PFSK-1 (cell line): ENCODE measurements around the gene SRRT.

Source experiments
- POLR2AphosphoS5 ChIP-seq: IDR thresholded peaks from 2 replicates; pipeline ENCODE4 v1.6.1; 2012; ENCODE audit warnings: low read depth, mild to moderate bottlenecking, control low read depth, low read length, moderate library complexity
- REST ChIP-seq, 2 experiments: IDR thresholded peaks; 2 replicates each; pipeline versions ENCODE4 v1.6.1 to v1.8.0; 2011 to 2012; ENCODE audit warnings: low read depth in 2 of 2, low read length in 2 of 2, control low read depth in 1 of 2, inconsistent platforms in 1 of 2, mild to moderate bottlenecking in 1 of 2, moderate library complexity in 1 of 2; ENCODE audit not compliant: insufficient read depth in 1 of 2
- SIN3A ChIP-seq: IDR thresholded peaks from 2 replicates; pipeline ENCODE4 v1.6.1; 2012; ENCODE audit warnings: mild to moderate bottlenecking, low read length, moderate library complexity, borderline replicate concordance; ENCODE audit not compliant: insufficient read depth
- TAF1 ChIP-seq: IDR thresholded peaks from 2 replicates; pipeline ENCODE4 v1.6.1; 2012; ENCODE audit warnings: low read length, control low read depth, borderline replicate concordance; ENCODE audit not compliant: insufficient read depth

GRCh38 chr7:100885440-100886141 is 10.7 kb downstream of the SRRT start:
- TF ChIP-seq TAF1 (no peak), POLR2AphosphoS5 (no peak), REST (IDR thresholded peaks at IDR 0.05; ENCODE audit: insufficient read depth in 1 of 2, low read depth in 2 of 2, low read length in 2 of 2) (no peak), SIN3A (no peak)
